ENCODE results near the gene EEPD1. TPM values are rescaled to one million over a fixed set of nuclear protein-coding genes. Genes with fewer than 3 reads are reported as not detected.
A peak's percentile ranks its signal among the peaks of the same experiment; 100 is the strongest.

EEPD1 gene
- total and polyA plus RNA-seq, 7 experiments from 2014 or later: 2.2 to 15.8 (median 11.3) TPM

DNA sequence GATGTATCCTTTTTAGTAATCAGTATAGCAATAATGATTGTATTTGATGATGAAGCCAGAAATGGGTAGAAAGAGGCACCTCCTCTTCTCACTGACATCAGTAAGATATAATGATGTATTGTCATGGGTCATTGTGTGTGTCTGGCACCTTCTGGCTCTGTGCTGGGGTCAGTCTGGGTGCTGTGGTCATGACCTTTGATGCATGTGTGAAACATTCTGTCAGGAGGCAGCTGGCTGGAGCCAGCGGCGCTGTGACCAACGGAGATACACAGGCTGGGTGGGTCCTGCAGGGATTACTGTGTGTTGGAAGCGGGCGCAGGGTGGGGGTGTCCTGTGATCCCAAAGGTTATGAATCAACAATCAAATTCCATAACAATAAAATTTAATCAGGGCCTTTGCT lies 35.2 kb downstream of the EEPD1 start:
- Mint-ChIP-seq H3K9me3 (peaks cover 0 to 3% (median 0%) of the 10 kb centered on the region in 11 donors), H3K27ac (peak overlapping the region in 1 of 9 donors; percentile 34), H3K4me1 (peaks cover 0 to 10% (median 0%) of the 10 kb centered on the region in 7 donors), H3K36me3 (peaks cover 0 to 6% (median 0%) of the 10 kb centered on the region in 5 donors), H3K4me3 (no peak overlapping the region), H3K27me3 (peaks cover 0 to 4% (median 0%) of the 10 kb centered on the region in 5 donors)
- no peaks in the 10 kb centered on the region for H3K9me3 ChIP-seq (ENCODE audit: control insufficient read depth in 2 of 3, low read length in 3 of 3)
- ChIA-PET POLR2A (no interaction called here), CTCF (no interaction called here)
- no peaks in the 10 kb centered on the region for H3K27me3 ChIP-seq (ENCODE audit: control insufficient read depth in 2 of 2, insufficient read depth in 2 of 2, low read length in 2 of 2)
- no peak for ATAC-seq
- no peak for DNase-seq
- no peak overlapping the region for H3K4me3 ChIP-seq (ENCODE audit: low read length)
- no peaks in the 10 kb centered on the region for H3K36me3 ChIP-seq (ENCODE audit: control insufficient read depth in 2 of 3, insufficient read depth in 3 of 3, low read length in 3 of 3)
- intact Hi-C loops (cut with micrococcal nuclease): no loop called here
- no peak overlapping the region for H3K27ac ChIP-seq (ENCODE audit: low read depth, low read length)
- H3K4me1 ChIP-seq (ENCODE audit: control insufficient read depth in 2 of 2, insufficient read depth in 2 of 2, low read length in 2 of 2): no peaks in the 10 kb centered on the region

DNA sequence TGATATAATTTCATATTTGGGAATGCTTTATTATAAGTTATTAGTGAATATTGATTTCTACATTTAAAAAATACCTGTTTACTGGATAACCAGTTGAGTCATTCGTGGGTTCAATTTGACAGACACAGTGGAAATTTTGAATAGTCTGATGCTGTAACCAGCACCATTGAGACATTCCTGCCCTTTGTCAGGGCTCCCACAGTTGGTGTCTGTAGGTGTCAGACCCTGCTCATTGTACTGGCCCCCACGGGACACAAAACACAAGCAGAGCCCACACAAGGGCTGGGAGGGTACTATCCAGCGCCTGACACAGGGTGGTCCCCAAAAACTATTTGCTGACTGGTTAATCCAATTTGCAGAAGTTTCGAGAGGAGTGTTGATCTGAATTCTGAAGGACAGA lies 35.9 kb downstream of the EEPD1 start:
- H3K9me3 ChIP-seq (ENCODE audit: control insufficient read depth in 2 of 3, low read length in 3 of 3): no peaks in the 10 kb centered on the region
- Mint-ChIP-seq H3K4me3 (no peak overlapping the region), H3K36me3 (peaks cover 0 to 6% (median 0%) of the 10 kb centered on the region in 5 donors), H3K4me1 (peaks cover 0 to 10% (median 0%) of the 10 kb centered on the region in 7 donors), H3K27me3 (peaks cover 0 to 4% (median 0%) of the 10 kb centered on the region in 5 donors), H3K9me3 (peaks cover 0 to 3% (median 0%) of the 10 kb centered on the region in 11 donors), H3K27ac (no peak overlapping the region)
- no peaks in the 10 kb centered on the region for H3K4me1 ChIP-seq (ENCODE audit: control insufficient read depth in 2 of 2, insufficient read depth in 2 of 2, low read length in 2 of 2)
- ATAC-seq: no peak
- CTCF ChIA-PET: interaction anchor here (0.8 kb wide), 1 partner anchor 107 kb away, joined by 3 read pairs; no protein-coding TSS in a partner anchor
- POLR2A ChIA-PET: no interaction called here
- intact Hi-C loops (cut with micrococcal nuclease): no loop called here
- no peaks in the 10 kb centered on the region for H3K36me3 ChIP-seq (ENCODE audit: control insufficient read depth in 2 of 3, insufficient read depth in 3 of 3, low read length in 3 of 3)
- H3K27ac ChIP-seq (ENCODE audit: low read depth, low read length): no peak overlapping the region
- no peak for DNase-seq
- no peaks in the 10 kb centered on the region for H3K27me3 ChIP-seq (ENCODE audit: control insufficient read depth in 2 of 2, insufficient read depth in 2 of 2, low read length in 2 of 2)
- H3K4me3 ChIP-seq (ENCODE audit: low read length): no peak overlapping the region

DNA sequence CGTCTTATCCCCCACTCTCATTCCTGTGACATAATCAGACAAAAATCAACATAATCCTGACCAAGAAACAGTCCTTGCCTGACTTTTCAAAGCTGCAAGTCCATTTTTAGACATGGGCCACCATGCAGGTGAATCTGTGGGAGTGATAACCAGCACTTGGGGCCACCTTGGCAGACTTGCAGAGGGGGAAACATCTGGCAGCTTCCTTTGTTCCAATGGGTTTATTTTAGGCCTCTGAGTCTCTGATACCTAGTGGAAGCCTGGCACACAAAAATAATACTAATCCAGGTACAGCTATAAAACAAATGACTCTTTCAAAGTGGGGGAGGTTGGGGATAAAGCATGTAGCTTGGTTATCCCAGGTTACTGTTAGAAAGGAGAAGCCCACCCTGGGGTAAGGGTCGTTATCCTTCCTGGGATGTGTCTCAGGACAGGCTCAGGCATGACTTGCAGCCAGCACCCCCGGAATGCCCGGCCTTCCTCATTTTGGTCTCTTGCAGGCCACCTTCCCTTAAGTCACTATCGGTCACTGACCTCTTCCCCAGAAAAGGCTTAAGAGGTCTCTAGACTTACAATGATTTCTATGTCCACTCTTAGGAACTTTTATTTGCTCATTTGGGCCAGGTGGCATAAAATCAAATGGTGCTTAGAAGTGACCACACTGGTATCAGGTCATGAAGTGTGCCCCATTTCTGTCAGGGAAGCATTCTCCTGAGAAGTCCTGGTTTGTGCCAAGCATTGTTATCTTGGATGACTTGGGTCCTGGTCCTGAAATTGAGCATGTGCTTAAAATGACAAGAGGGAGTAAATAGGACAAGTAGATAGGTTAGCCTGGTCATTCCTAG lies 37.6 kb downstream of the EEPD1 start:
- H3K36me3 ChIP-seq (ENCODE audit: control insufficient read depth in 2 of 3, insufficient read depth in 3 of 3, low read length in 3 of 3): no peaks in the 10 kb centered on the region
- H3K4me1 ChIP-seq (ENCODE audit: control insufficient read depth in 2 of 2, insufficient read depth in 2 of 2, low read length in 2 of 2): no peaks in the 10 kb centered on the region
- DNase-seq (no peak), ATAC-seq (peak; percentile 57)
- peaks cover 0 to 4% (median 0%) of the 10 kb centered on the region in 5 donors for H3K27me3 Mint-ChIP-seq
- peaks cover 0 to 3% (median 0%) of the 10 kb centered on the region in 11 donors for H3K9me3 Mint-ChIP-seq
- peaks cover 0 to 10% (median 0%) of the 10 kb centered on the region in 7 donors for H3K4me1 Mint-ChIP-seq
- CTCF ChIA-PET: no interaction called here
- H3K27me3 ChIP-seq (ENCODE audit: control insufficient read depth in 2 of 2, insufficient read depth in 2 of 2, low read length in 2 of 2): no peaks in the 10 kb centered on the region
- H3K9me3 ChIP-seq (ENCODE audit: control insufficient read depth in 2 of 3, low read length in 3 of 3): no peaks in the 10 kb centered on the region
- peaks cover 0 to 6% (median 0%) of the 10 kb centered on the region in 5 donors for H3K36me3 Mint-ChIP-seq
- POLR2A ChIA-PET: no interaction called here
- H3K27ac ChIP-seq (ENCODE audit: low read depth, low read length): no peak overlapping the region
- H3K4me3 ChIP-seq (ENCODE audit: low read length): no peak overlapping the region
- intact Hi-C loops (cut with micrococcal nuclease): no loop called here
- H3K27ac Mint-ChIP-seq: peak overlapping the region in 1 of 9 donors; percentile 39
- H3K4me3 Mint-ChIP-seq: no peak overlapping the region

- Histone ChIP-seq H3K27ac (ENCODE audit: low read depth, low read length) (no peak overlapping the region), H3K27me3 (ENCODE audit: control insufficient read depth in 2 of 2, insufficient read depth in 2 of 2, low read length in 2 of 2) (no peaks in the 10 kb centered on the region), H3K4me1 (ENCODE audit: control insufficient read depth in 2 of 2, insufficient read depth in 2 of 2, low read length in 2 of 2) (no peaks in the 10 kb centered on the region), H3K4me3 (ENCODE audit: low read length) (no peak overlapping the region), H3K9me3 (ENCODE audit: control insufficient read depth in 2 of 3, low read length in 3 of 3) (no peaks in the 10 kb centered on the region), H3K36me3 (ENCODE audit: control insufficient read depth in 2 of 3, insufficient read depth in 3 of 3, low read length in 3 of 3) (no peaks in the 10 kb centered on the region)
- H3K4me1 Mint-ChIP-seq: peaks cover 0 to 10% (median 0%) of the 10 kb centered on the region in 7 donors
- ATAC-seq (no peak), DNase-seq (no peak)
- no peak overlapping the region for H3K4me3 Mint-ChIP-seq
- no peak overlapping the region for H3K27ac Mint-ChIP-seq
- intact Hi-C loops (cut with micrococcal nuclease): no loop called here
- ChIA-PET POLR2A (no interaction called here), CTCF (no interaction called here)
- H3K27me3 Mint-ChIP-seq: peaks cover 0 to 4% (median 0%) of the 10 kb centered on the region in 5 donors
- peaks cover 0 to 4% (median 0%) of the 10 kb centered on the region in 11 donors for H3K9me3 Mint-ChIP-seq
- peaks cover 0 to 6% (median 0%) of the 10 kb centered on the region in 5 donors for H3K36me3 Mint-ChIP-seq
These were observed 38.4 kb downstream of the EEPD1 start for GRCh38 chr7:36191292-36191920.

DNA sequence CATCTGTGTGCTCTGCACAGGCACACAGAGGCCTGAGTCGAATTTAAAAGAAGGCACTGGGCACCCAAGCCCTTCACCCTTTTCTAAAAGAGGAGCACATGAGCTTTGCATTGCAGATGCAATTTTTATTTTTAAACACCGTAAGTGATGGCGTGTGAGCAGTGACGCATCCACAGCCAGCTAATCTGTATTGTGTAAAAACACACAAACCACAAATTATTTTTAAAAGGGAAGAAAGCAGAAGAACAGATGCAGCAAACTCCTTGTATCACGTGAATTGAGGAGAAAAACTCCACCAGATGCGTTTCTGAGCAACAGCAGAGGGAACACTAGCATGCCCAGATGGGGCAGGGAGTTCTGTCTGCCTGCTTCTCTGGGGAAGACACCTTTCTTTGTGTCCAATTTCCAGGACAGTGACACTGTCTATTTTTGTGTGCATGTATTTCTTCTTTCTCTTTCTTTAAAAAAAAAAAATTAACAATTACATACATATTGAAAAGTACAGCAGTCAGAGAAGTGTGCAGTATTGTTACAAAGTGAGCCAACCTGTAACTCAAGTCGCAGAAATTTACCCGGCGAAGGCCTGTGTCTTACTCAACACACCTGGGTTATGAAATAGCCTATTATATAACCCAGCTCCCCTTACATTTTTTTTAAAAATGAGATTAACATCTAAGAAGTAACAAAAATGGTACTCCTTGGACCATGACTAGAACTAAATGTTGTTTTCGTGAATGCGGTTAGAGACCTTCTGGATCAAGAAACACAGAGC lies 39.2 kb downstream of the EEPD1 start:
- Histone ChIP-seq H3K4me1 (ENCODE audit: control insufficient read depth in 2 of 2, insufficient read depth in 2 of 2, low read length in 2 of 2) (no peaks in the 10 kb centered on the region), H3K36me3 (ENCODE audit: control insufficient read depth in 2 of 3, insufficient read depth in 3 of 3, low read length in 3 of 3) (no peaks in the 10 kb centered on the region), H3K27me3 (ENCODE audit: control insufficient read depth in 2 of 2, insufficient read depth in 2 of 2, low read length in 2 of 2) (no peaks in the 10 kb centered on the region), H3K4me3 (ENCODE audit: low read length) (no peak overlapping the region), H3K9me3 (ENCODE audit: control insufficient read depth in 2 of 3, low read length in 3 of 3) (no peaks in the 10 kb centered on the region), H3K27ac (ENCODE audit: low read depth, low read length) (no peak overlapping the region)
- ChIA-PET POLR2A (interaction anchor here (0.7 kb wide), 1 partner anchor 198 kb away, joined by 4 read pairs; no protein-coding TSS in a partner anchor), CTCF (no interaction called here)
- intact Hi-C loops (cut with micrococcal nuclease): no loop called here
- peaks cover 0 to 1% (median 0%) of the 10 kb centered on the region in 5 donors for H3K27me3 Mint-ChIP-seq
- peaks cover 0 to 6% (median 0%) of the 10 kb centered on the region in 5 donors for H3K36me3 Mint-ChIP-seq
- ATAC-seq: peak; percentile 78
- no peak for DNase-seq
- peak overlapping the region in 2 of 9 donors; percentile 30 to 54 for H3K27ac Mint-ChIP-seq
- H3K4me3 Mint-ChIP-seq: no peak overlapping the region
- H3K9me3 Mint-ChIP-seq: peaks cover 0 to 4% (median 0%) of the 10 kb centered on the region in 11 donors
- peaks cover 0 to 10% (median 0%) of the 10 kb centered on the region in 7 donors for H3K4me1 Mint-ChIP-seq

- H3K4me3 ChIP-seq (ENCODE audit: low read length): no peak overlapping the region
- no peak overlapping the region for H3K27ac ChIP-seq (ENCODE audit: low read depth, low read length)
- no peak for DNase-seq
- H3K4me1 Mint-ChIP-seq: peaks cover 0 to 10% (median 0%) of the 10 kb centered on the region in 7 donors
- no peak overlapping the region for H3K4me3 Mint-ChIP-seq
- ChIA-PET CTCF (no interaction called here), POLR2A (interaction anchor here (0.7 kb wide), 1 partner anchor 199 kb away, joined by 4 read pairs; no protein-coding TSS in a partner anchor)
- intact Hi-C loops (cut with micrococcal nuclease): no loop called here
- peaks cover 0 to 4% (median 0%) of the 10 kb centered on the region in 11 donors for H3K9me3 Mint-ChIP-seq
- no peaks in the 10 kb centered on the region for H3K4me1 ChIP-seq (ENCODE audit: control insufficient read depth in 2 of 2, insufficient read depth in 2 of 2, low read length in 2 of 2)
- H3K27me3 Mint-ChIP-seq: no peaks in the 10 kb centered on the region
- no peaks in the 10 kb centered on the region for H3K27me3 ChIP-seq (ENCODE audit: control insufficient read depth in 2 of 2, insufficient read depth in 2 of 2, low read length in 2 of 2)
- peak overlapping the region in 1 of 9 donors; percentile 54 for H3K27ac Mint-ChIP-seq
- no peaks in the 10 kb centered on the region for H3K36me3 ChIP-seq (ENCODE audit: control insufficient read depth in 2 of 3, insufficient read depth in 3 of 3, low read length in 3 of 3)
- ATAC-seq: no peak
- no peaks in the 10 kb centered on the region for H3K9me3 ChIP-seq (ENCODE audit: control insufficient read depth in 2 of 3, low read length in 3 of 3)
- peaks cover 0 to 6% (median 0%) of the 10 kb centered on the region in 5 donors for H3K36me3 Mint-ChIP-seq
These were observed 39.8 kb downstream of the EEPD1 start for GRCh38 chr7:36192877-36193276.
